Measurements from ENCODE around the gene PNLIP.

GRCh38 chr10:116587878-116588591, 42.3 kb downstream of the PNLIP start:
- TF ChIP-seq, protein P1, sequence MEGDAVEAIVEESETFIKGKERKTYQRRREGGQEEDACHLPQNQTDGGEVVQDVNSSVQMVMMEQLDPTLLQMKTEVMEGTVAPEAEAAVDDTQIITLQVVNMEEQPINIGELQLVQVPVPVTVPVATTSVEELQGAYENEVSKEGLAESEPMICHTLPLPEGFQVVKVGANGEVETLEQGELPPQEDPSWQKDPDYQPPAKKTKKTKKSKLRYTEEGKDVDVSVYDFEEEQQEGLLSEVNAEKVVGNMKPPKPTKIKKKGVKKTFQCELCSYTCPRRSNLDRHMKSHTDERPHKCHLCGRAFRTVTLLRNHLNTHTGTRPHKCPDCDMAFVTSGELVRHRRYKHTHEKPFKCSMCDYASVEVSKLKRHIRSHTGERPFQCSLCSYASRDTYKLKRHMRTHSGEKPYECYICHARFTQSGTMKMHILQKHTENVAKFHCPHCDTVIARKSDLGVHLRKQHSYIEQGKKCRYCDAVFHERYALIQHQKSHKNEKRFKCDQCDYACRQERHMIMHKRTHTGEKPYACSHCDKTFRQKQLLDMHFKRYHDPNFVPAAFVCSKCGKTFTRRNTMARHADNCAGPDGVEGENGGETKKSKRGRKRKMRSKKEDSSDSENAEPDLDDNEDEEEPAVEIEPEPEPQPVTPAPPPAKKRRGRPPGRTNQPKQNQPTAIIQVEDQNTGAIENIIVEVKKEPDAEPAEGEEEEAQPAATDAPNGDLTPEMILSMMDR (IDR thresholded peaks at IDR 0.05; ENCODE audit: low read depth, low read length, poor library complexity, severe bottlenecking), result no peak
- no peak for TF ChIP-seq EZH2phosphoT487 (IDR thresholded peaks at IDR 0.05; ENCODE audit: borderline replicate concordance, low read length)

Data from DOHH2 (cell line).